EL (cell line): ENCODE results near the gene BCO1.

Experiments used
- DNase-seq: peaks from one replicate; pipeline ENCODE4 v3.0.0-alpha.2; 2016

Gene BCO1

DNA sequence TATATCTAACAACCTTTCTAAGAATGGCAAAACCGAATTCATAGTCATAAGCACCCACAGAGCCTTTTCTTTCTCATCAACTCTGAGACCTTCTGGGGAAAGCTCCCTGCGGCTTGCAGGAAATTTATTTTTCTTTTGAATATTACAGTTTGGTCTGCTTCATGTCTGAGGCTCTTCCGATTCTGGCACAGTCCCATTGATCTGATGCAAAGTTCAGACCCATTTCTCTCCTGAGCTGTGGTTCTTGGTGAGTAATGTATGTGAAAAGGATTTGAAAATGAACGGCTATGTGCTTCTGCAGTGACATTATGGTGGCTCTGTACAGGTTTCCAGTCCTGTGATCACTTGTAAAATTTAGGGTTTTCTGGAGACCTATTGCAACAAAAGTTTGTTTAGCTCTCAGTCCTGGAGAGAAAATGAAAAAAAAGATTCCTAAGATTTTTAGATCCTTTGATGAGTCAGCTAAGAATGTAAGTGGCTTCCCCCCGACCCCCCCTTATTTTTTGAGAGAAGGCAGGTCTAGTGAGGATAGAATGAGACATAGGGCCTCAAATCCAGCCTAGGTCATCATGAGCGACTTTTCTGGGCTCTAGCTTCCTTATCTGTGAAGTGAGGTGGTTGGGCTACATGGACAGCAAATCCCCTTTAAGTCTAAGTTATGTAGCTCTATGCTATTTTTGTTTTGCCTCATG, 80.9 kb downstream of the BCO1 start:
- peak; percentile 87 for DNase-seq

DNA sequence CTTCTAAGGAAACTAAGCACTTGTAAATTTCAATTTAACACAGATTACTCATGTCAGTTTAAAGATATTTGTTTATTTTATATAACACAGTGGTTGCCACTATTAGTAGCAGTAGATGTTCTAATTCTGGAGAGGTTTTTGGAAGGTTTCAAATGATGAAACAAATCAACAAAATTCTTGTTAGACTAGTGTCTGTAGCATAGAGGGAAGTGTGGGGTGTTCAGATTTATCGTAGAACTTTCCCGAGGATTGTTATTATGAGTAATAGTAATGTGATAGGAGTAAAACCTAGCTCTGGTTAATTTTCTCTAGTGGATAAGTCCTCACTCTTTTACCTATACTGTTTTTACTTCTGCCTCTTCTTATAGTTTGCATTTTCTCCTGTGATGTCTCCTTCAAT, 82.5 kb downstream of the BCO1 start:
- no peak for DNase-seq

- DNase-seq: no peak
Observed at GRCh38 chr16:81321536-81321935, 83.0 kb downstream of the BCO1 start.

GRCh38 chr16:81324808-81325207, 86.3 kb downstream of the BCO1 start:
- DNase-seq: peak; percentile 47

DNA sequence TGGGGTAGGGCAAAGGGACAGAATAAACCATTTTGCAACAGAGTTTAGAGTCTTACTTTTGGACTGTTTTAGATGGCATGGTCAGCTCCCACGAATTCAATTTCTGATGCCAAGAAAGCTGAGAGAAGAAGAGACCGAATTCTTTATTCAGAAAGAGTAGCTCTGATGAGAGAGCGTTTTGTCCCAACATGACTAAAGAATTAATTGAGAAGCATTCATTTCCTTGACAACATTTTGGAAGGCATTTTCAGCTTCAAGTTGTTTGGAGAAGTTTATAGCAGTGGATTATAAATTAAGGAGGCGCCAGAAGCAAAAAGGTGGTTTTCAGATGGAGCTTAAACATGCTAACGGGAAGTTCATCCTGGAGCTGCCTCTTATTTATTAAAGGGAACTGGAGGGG, 88.5 kb downstream of the BCO1 start:
- DNase-seq: no peak

GRCh38 chr16:81327447-81328196, 89.1 kb downstream of the BCO1 start:
- DNase-seq: no peak

GRCh38 chr16:81329947-81330346, 91.5 kb downstream of the BCO1 start:
- no peak for DNase-seq

- no peak for DNase-seq
Observed at GRCh38 chr16:81333356-81333755, 94.9 kb downstream of the BCO1 start.

DNA sequence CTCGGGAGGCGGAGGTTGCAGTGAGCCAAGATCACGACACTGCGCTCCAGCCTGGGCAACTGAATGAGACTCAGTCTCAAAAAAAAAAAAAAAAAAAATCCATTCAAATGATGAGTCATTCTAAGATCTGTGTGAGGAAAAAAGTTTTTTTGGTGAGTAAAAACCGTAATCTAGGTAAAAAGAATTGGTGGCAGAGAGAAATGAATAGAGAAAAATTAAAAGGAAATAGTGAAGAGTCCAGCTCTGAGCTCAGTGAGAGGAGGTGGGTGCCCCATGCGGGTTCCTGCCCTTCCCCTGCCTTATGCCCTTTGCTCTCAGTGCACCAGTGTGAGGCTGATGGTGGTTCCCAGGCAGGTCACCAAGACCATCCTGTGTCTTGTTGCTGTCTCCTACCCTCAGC, 97.2 kb downstream of the BCO1 start:
- no peak for DNase-seq

- peak; percentile 34 for DNase-seq
Observed at GRCh38 chr16:81337097-81337496, 98.6 kb downstream of the BCO1 start.
